Gastrocnemius medialis (tissue), 4 donors: Measurements from ENCODE around the gene HIVEP3. TPM values are rescaled to one million over a fixed set of nuclear protein-coding genes. Genes with fewer than 3 reads are reported as not detected.

Experiments
- ATAC-seq, 2 donors: fragments of 150-250 bp; one replicate each; pipeline ENCODE4 v1.9.1; 2016
- DNase-seq, 2 donors: peaks; one replicate each; pipeline ENCODE4 v3.0.0-alpha.2; 2019
- H3K27ac ChIP-seq, 4 donors: fragments of 200-600 bp; sonication (generic); 1 replicate in 1 of 4; 2 replicates in 3 of 4; pipeline ENCODE4 v1.5.1; 2016 to 2018; ENCODE audit warnings: mild to moderate bottlenecking in 2 of 4, moderate library complexity in 1 of 4
- H3K27me3 ChIP-seq, 3 donors: fragments of 200-600 bp; sonication (generic) in 2 of 3; 1 replicate in 1 of 3; 2 replicates in 2 of 3; pipeline versions ENCODE4 v1.5.1 to v1.6.0; 2016 to 2019; ENCODE audit warnings: mild to moderate bottlenecking in 1 of 3, moderate library complexity in 1 of 3
- H3K36me3 ChIP-seq, 2 donors: fragments of 200-600 bp; sonication (generic) in 1 of 2; one replicate each; pipeline ENCODE4 v1.5.1; 2017 to 2018
- H3K4me1 ChIP-seq, 2 donors: fragments of 200-600 bp; sonication (generic) in 1 of 2; one replicate each; pipeline ENCODE4 v1.5.1; 2016 to 2017; ENCODE audit warnings: mild to moderate bottlenecking in 2 of 2
- H3K4me3 ChIP-seq, 4 donors: fragments of 200-600 bp; sonication (generic) in 3 of 4; 1 replicate in 1 of 4; 2 replicates in 3 of 4; pipeline ENCODE4 v1.5.1; 2016 to 2019; ENCODE audit warnings: mild to moderate bottlenecking in 2 of 4
- H3K9me3 ChIP-seq, 3 donors: fragments of 200-600 bp; sonication (generic) in 2 of 3; 1 replicate in 1 of 3; 2 replicates in 2 of 3; pipeline ENCODE4 v1.5.1; 2016 to 2019
- POLR2A ChIP-seq, 2 donors: fragments of 450-650 bp; IDR thresholded peaks; one replicate each; pipeline ENCODE4 v1.6.1; 2017; ENCODE audit warnings: antibody characterized with exemption in 2 of 2, mild to moderate bottlenecking in 2 of 2, moderate library complexity in 2 of 2
- in situ Hi-C, 4 donors: fragments of 200-750 bp; cut with MboI; loops; one replicate each; pipeline versions ENCODE4 v1.15.0 to v1.8.0; 2017; ENCODE audit warnings: low sequenced_read_pairs in 4 of 4
- intact Hi-C: fragments of 100-400 bp; cut with DNase I; formaldehyde crosslinking; loops from one replicate; pipeline ENCODE4 v1.15.1; 2023; ENCODE audit warnings: low total_unique reads
- total RNA-seq, 4 donors: library from RNA; depleted of rRNA; stranded (reverse); fragments of >200 nt; gene quantifications; one replicate each; pipeline versions ENCODE4 v1.1.0 to v1.2.3, GENCODE V29; 2016
- TF ChIP-seq, protein P1 (sequence below), 5 experiments: fragments of 450-650 bp in 3 of 5; fragments of 200-600 bp in 2 of 5; sonication (generic) in 2 of 5; IDR thresholded peaks in 4 of 5; conservative IDR thresholded peaks in 1 of 5; 1 replicate in 4 of 5; 2 replicates in 1 of 5; pipeline ENCODE4 v1.5.1; 2016 to 2019; ENCODE audit warnings: antibody characterized with exemption in 5 of 5, mild to moderate bottlenecking in 3 of 5, moderate library complexity in 3 of 5

HIVEP3 gene
- total RNA-seq, 4 donors from 2014 or later: 0.80 to 1.8 (median 1.3) TPM

DNA sequence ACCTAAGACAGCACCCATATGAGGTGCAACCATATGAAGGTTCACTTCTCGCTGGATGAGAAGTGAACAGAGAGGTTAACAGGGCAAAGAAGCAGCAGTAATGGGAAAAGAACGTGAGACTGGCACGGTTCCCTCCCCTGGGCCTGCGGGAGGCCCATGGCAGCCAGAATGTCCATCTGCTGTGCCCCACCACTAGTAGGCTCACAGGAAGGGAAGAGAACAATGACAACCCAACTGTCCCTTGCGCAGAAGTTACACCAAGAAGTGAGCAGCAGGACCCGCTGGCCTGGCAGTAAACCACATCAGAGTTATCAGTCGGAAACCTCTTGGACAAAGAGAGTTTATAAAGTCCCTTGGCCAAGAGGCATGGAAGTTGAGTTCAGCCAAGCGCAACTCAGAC lies 11.3 kb downstream of the HIVEP3 start:
- Histone ChIP-seq H3K4me1 (peaks cover 4 to 5% of the 10 kb centered on the region in 2 donors), H3K27me3 (no peaks in the 10 kb centered on the region), H3K9me3 (no peaks in the 10 kb centered on the region), H3K36me3 (no peaks in the 10 kb centered on the region), H3K4me3 (no peak overlapping the region), H3K27ac (no peak overlapping the region)
- intact Hi-C loops: no loop called here
- no peak for TF ChIP-seq POLR2A (IDR thresholded peaks at IDR 0.05)
- TF ChIP-seq, protein P1, sequence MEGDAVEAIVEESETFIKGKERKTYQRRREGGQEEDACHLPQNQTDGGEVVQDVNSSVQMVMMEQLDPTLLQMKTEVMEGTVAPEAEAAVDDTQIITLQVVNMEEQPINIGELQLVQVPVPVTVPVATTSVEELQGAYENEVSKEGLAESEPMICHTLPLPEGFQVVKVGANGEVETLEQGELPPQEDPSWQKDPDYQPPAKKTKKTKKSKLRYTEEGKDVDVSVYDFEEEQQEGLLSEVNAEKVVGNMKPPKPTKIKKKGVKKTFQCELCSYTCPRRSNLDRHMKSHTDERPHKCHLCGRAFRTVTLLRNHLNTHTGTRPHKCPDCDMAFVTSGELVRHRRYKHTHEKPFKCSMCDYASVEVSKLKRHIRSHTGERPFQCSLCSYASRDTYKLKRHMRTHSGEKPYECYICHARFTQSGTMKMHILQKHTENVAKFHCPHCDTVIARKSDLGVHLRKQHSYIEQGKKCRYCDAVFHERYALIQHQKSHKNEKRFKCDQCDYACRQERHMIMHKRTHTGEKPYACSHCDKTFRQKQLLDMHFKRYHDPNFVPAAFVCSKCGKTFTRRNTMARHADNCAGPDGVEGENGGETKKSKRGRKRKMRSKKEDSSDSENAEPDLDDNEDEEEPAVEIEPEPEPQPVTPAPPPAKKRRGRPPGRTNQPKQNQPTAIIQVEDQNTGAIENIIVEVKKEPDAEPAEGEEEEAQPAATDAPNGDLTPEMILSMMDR (IDR thresholded peaks at IDR 0.05 in 4 of 5, conservative IDR thresholded peaks at IDR 0.05 in 1 of 5): no peak
- ATAC-seq: no peak
- in situ Hi-C loops: no loop called here
- DNase-seq: no peak

DNA sequence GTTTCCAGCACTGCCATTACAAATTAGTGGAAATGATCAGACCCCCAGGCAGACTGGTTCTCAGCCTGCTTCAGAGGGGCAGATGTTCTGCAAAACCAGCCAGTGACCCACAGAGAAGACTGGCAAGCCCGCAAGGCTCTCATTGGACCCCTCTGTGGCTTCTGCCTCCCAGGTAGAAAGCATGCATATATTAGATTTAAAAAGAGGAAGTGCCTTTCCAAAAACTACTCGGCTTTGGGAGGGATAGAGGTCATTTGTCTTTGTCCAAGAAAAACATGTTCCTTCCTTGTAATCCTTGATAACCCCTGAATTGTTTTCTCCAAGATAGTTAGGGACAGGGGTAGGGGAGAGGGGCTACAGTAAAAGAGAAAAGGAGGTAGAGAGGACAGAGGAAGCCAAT lies 11.8 kb downstream of the HIVEP3 start:
- in situ Hi-C loops (no loop called here), intact Hi-C loops (no loop called here)

DNA sequence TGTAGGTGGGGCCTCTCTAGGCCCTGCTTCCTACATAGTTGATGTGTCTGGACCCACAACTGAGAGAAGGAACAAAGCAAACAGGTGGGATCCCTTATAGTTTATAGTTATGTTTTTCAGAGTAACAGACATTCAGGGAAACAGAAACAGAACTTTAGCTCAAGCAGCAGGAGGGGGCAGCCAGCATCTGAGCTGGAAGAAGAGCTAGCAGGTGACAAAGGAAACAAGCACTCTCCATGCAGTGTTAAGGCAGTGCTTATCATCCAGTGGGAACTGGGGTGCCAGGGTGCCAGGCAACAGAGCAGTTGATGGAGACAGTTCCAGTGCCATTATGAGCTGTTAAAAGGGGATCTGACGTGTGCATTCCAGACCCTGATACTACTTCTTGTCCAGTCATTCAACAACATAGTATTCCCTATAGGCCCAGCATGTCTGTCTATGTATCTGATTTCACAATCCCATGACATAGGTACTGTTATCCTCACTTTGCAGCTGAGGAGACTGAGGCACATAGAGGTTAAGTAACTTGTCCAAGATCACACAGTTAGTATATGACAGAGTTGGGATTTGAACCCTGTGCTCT lies 13.5 kb downstream of the HIVEP3 start:
- no peaks in the 10 kb centered on the region for H3K9me3 ChIP-seq
- no peaks in the 10 kb centered on the region for H3K27me3 ChIP-seq
- intact Hi-C loops: no loop called here
- TF ChIP-seq POLR2A (IDR thresholded peaks at IDR 0.05): no peak
- TF ChIP-seq, protein P1 (IDR thresholded peaks at IDR 0.05 in 4 of 5, conservative IDR thresholded peaks at IDR 0.05 in 1 of 5): no peak
- in situ Hi-C loops: no loop called here
- no peaks in the 10 kb centered on the region for H3K36me3 ChIP-seq
- H3K4me1 ChIP-seq: peaks cover 7 to 14% of the 10 kb centered on the region in 2 donors
- no peak overlapping the region for H3K27ac ChIP-seq
- H3K4me3 ChIP-seq: no peak overlapping the region
- ATAC-seq (no peak), DNase-seq (no peak)

More for the DNA sequence above, 11.8 kb downstream of the HIVEP3 start:
- Histone ChIP-seq H3K36me3 (no peaks in the 10 kb centered on the region), H3K4me1 (peaks cover 7 to 10% of the 10 kb centered on the region in 2 donors), H3K9me3 (no peaks in the 10 kb centered on the region), H3K27me3 (no peaks in the 10 kb centered on the region), H3K4me3 (no peak overlapping the region), H3K27ac (no peak overlapping the region)
- no peak for DNase-seq
- TF ChIP-seq, protein P1 (IDR thresholded peaks at IDR 0.05 in 4 of 5, conservative IDR thresholded peaks at IDR 0.05 in 1 of 5): no peak
- no peak for ATAC-seq

DNA sequence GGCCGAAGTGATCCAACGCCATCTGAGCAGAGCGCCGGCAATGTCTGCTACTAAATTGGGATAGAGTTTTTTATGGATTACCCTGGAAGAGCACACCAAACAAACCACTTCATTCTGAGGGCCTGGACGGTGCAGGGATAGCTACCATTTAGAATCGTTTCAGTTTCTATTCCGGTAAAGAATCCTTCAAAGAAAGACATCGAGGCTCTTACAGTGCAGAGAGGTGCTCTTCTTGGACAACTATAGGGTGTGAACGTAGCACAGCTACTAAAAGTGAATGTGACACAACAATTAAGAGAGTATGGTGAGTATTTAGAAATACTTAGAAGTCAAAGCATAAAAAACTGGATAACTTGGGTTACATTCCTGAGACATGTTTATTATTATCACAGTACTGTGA lies 16.1 kb downstream of the HIVEP3 start:
- H3K27ac ChIP-seq: no peak overlapping the region
- H3K4me1 ChIP-seq: peaks cover 10 to 17% of the 10 kb centered on the region in 2 donors
- DNase-seq (no peak), ATAC-seq (no peak)
- no peaks in the 10 kb centered on the region for H3K27me3 ChIP-seq
- intact Hi-C loops: no loop called here
- no peaks in the 10 kb centered on the region for H3K36me3 ChIP-seq
- in situ Hi-C loops: no loop called here
- H3K4me3 ChIP-seq: no peak overlapping the region
- no peak for TF ChIP-seq POLR2A (IDR thresholded peaks at IDR 0.05)
- TF ChIP-seq, protein P1 (IDR thresholded peaks at IDR 0.05 in 4 of 5, conservative IDR thresholded peaks at IDR 0.05 in 1 of 5): no peak
- H3K9me3 ChIP-seq: no peaks in the 10 kb centered on the region

DNA sequence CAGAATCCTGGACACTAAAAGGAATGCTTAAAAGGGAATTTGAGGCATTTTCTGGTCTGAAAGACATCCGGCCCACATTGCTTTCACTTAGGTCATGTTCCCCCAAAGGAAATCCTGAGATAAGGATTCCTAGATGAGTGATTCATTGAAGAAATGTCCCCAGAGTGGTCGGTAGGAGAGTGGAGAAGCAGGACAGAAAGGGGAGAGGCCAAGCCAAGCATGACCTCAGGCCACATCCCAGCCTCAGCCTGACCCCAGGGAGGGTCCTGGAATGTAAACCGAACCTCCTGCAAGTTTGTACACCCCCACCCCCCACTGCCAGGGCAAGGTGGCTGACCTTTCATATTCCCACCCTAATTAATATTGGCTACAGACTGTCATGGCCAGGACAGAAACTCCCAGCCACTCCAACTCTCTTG lies 16.6 kb downstream of the HIVEP3 start:
- in situ Hi-C loops (no loop called here), intact Hi-C loops (no loop called here)
- no peaks in the 10 kb centered on the region for H3K36me3 ChIP-seq
- no peak overlapping the region for H3K27ac ChIP-seq
- ATAC-seq (no peak), DNase-seq (no peak)
- no peaks in the 10 kb centered on the region for H3K27me3 ChIP-seq
- no peak overlapping the region for H3K4me3 ChIP-seq
- H3K9me3 ChIP-seq: no peaks in the 10 kb centered on the region
- TF ChIP-seq, protein P1 (IDR thresholded peaks at IDR 0.05 in 4 of 5, conservative IDR thresholded peaks at IDR 0.05 in 1 of 5): no peak
- no peak for TF ChIP-seq POLR2A (IDR thresholded peaks at IDR 0.05)
- peaks cover 10 to 17% of the 10 kb centered on the region in 2 donors for H3K4me1 ChIP-seq
